Activated naive CD4-positive, alpha-beta T cell treated with anti-CD3 and anti-CD28 coated beads, Interleukin-2, amount 10 ng/mL, durations not matched to agents 5 hours and 36 hours (primary cell): Measurements from ENCODE around the gene PDLIM5. TPM values are rescaled to one million over a fixed set of nuclear protein-coding genes. Genes with fewer than 3 reads are reported as not detected.

ENCODE experiments used
- total RNA-seq, 2 experiments: library from RNA; stranded (reverse); gene quantifications; one replicate each; pipeline ENCODE4 v1.2.3, GENCODE V29; 2021

The PDLIM5 gene, protein sequence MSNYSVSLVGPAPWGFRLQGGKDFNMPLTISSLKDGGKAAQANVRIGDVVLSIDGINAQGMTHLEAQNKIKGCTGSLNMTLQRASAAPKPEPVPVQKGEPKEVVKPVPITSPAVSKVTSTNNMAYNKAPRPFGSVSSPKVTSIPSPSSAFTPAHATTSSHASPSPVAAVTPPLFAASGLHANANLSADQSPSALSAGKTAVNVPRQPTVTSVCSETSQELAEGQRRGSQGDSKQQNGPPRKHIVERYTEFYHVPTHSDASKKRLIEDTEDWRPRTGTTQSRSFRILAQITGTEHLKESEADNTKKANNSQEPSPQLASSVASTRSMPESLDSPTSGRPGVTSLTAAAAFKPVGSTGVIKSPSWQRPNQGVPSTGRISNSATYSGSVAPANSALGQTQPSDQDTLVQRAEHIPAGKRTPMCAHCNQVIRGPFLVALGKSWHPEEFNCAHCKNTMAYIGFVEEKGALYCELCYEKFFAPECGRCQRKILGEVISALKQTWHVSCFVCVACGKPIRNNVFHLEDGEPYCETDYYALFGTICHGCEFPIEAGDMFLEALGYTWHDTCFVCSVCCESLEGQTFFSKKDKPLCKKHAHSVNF
- 10 to 100 TPM; 14.9 to 15.0 TPM for total RNA-seq

DNA sequence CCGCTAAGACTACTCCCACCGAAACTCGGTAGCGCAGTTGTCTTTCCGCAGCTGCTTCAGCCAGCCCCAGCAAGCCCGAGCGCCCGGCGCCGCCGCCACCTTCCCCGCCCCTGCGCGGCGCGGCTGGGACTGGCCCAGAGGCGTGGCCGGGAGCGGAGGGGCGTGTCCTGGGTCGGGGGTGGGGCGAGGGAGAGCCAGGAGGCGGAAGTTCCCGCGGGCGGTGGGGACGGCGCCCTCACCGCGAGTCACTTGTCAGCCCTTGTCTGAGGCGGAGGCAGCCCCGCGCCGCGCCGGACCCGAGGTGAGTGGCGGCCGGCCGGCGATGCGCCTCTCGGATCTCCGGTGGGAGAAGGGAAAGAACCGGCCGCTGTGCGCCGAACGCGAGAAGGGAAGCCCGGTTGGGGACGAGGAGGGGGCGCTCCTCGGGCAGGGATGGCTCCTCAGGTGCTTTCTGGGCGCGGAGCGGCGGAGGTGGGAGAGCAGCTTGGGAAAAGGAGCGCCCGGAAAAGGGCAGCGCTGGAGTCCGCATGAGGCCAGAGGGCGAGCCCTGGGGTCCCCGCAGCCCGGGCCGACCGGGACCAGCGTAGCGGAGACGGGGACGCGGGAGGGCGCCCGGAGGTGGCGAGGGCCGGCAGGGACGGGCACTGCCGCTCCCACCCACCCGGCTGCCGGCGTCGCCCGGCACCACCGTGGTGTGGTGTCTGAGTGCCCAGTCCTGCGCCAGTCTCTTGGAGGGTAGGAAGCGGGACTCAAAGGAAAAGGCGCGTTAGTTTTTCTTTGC lies at the start of gene PDLIM5:
PDLIM5 (plus strand) TSS at position 248 of the 781 bp plus-strand sequence. CDS start 3,347 bp downstream, outside the sequence.

Other genes starting within 250 kb of the PDLIM5 start
- 10 to 100 TPM; 31.6 to 32.4 TPM for gene SMARCAD1, start 244.1 kb upstream of the PDLIM5 start, total RNA-seq
- gene HPGDS, start 109.1 kb upstream of the PDLIM5 start, total RNA-seq = under 1 TPM; 0.24 to 0.45 TPM